DMS153 treated with DMSO at 0.1 percent for 48 hours (cell line): ENCODE results near the gene RGS1.

Experiments used
- DNase-seq: peaks from one replicate; lab custom pipeline; 2025; ENCODE audit not compliant: unreplicated experiment; lab: John Stamatoyannopoulos, UW

The RGS1 gene

GRCh38 chr1:192580351-192580962 is 4.9 kb downstream of the RGS1 start:
- peak; percentile 53 for DNase-seq

GRCh38 chr1:192581131-192581927 is 5.8 kb downstream of the RGS1 start:
- DNase-seq = no peak

GRCh38 chr1:192584866-192585265 is 9.3 kb downstream of the RGS1 start:
- no peak for DNase-seq

GRCh38 chr1:192587386-192588266 is 12.1 kb downstream of the RGS1 start:
- no peak for DNase-seq

- no peak for DNase-seq
Observed at GRCh38 chr1:192588546-192588945, 13.0 kb downstream of the RGS1 start.

- DNase-seq = no peak
Observed at GRCh38 chr1:192589813-192590212, 14.2 kb downstream of the RGS1 start.

- DNase-seq = no peak
Observed at GRCh38 chr1:192592517-192592916, 16.9 kb downstream of the RGS1 start.

- no peak for DNase-seq
Observed at GRCh38 chr1:192592981-192593708, 17.6 kb downstream of the RGS1 start.

- no peak for DNase-seq
Observed at GRCh38 chr1:192595299-192595698, 19.7 kb downstream of the RGS1 start.

- no peak for DNase-seq
Observed at GRCh38 chr1:192598589-192598988, 23.0 kb downstream of the RGS1 start.

GRCh38 chr1:192600275-192600674 is 24.7 kb downstream of the RGS1 start:
- no peak for DNase-seq

- no peak for DNase-seq
Observed at GRCh38 chr1:192601143-192601542, 25.6 kb downstream of the RGS1 start.

- no peak for DNase-seq
Observed at GRCh38 chr1:192601567-192601966, 26.0 kb downstream of the RGS1 start.

- DNase-seq = no peak
Observed at GRCh38 chr1:192602757-192603156, 27.2 kb downstream of the RGS1 start.

- DNase-seq = no peak
Observed at GRCh38 chr1:192603218-192603787, 27.7 kb downstream of the RGS1 start.

- DNase-seq = no peak
Observed at GRCh38 chr1:192604979-192605620, 29.5 kb downstream of the RGS1 start.

GRCh38 chr1:192608671-192609070 is 33.1 kb downstream of the RGS1 start:
- no peak for DNase-seq

GRCh38 chr1:192609110-192610079 is 33.8 kb downstream of the RGS1 start:
- no peak for DNase-seq
